T-helper 1 cell treated with Interleukin-12 subunit alpha and Interleukin-12 subunit beta and Interleukin-4 antibody, amounts not matched to agents 30 ng/mL and 1 ng/mL, for 36 hours (primary cell): ENCODE results near the gene NRSN2. TPM values are rescaled to one million over a fixed set of nuclear protein-coding genes. Genes with fewer than 3 reads are reported as not detected.
"Not testable (repeated sequence)": the region's sequence is repeated elsewhere in the genome, so short reads cannot be mapped to it uniquely, and the experiment has no call there.

ENCODE experiments used
- intact Hi-C: fragments of 100-400 bp; cut with micrococcal nuclease; formaldehyde crosslinking; loops from one replicate; pipeline ENCODE4 v1.15.1; 2024
- total RNA-seq: library from RNA; stranded (reverse); gene quantifications from 2 replicates; pipeline ENCODE4 v1.2.3, GENCODE V29; 2022

Gene NRSN2
- total RNA-seq, 1 donor from 2014 or later: 2.5 TPM

GRCh38 chr20:371755-372542, 25.0 kb downstream of the NRSN2 start:
- intact Hi-C loops: no loop called here

- intact Hi-C loops: not testable (repeated sequence)
These were observed 25.7 kb downstream of the NRSN2 start for GRCh38 chr20:372543-373082.

GRCh38 chr20:373171-373890, 26.4 kb downstream of the NRSN2 start:
- intact Hi-C loops: no loop called here

DNA sequence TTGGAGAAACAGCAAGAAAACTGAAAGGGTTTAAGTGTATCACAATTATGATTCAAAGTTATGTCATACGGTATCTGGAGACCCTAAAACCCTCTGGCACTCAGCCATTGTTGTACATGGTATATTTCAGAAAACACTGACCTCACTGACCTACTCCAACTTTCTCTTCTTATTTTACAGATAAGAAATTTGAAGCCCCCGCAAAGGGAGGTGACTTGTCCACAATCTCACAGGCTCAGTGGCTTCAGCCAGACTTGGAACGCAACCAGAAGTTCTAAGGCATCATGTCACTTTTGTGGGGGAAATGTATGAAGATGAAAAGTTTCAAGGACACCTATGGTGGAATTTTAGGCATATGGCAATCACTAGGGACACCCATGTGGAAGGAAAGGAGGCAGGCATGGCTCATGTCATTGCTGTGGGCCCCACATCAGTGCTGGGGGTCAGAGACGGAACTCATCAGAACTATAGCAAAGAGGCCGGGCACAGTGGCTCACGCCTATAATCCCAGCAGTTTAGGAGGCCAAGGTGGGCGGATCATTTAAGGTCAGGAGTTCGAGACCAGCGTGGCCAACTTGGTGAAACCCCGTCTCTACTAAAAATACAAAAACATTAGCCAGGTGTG, 28.5 kb downstream of the NRSN2 start:
- intact Hi-C loops: no loop called here

- intact Hi-C loops: no loop called here
These were observed 29.2 kb downstream of the NRSN2 start for GRCh38 chr20:376089-376488.

- intact Hi-C loops: no loop called here
These were observed 29.8 kb downstream of the NRSN2 start for GRCh38 chr20:376750-377149.

GRCh38 chr20:377578-377977, 30.7 kb downstream of the NRSN2 start:
- intact Hi-C loops: not testable (repeated sequence)

DNA sequence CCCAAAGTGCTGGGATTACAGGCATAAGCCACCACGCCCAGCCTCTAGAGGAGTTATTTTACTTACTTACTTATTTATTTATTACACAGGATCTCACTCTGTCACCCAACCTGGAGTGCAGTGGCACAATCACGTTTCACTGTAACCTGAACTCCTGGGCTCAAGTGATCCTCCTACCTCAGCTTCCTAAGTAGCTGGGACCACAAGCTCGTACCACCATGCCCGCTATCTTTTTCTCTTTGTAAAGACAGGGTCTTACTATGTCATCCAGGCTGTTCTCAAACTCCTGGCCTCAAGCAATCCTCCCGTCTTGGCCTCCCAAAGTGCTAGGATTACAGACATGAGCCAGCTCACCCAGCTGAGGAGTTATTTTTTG, 32.0 kb downstream of the NRSN2 start:
- intact Hi-C loops: no loop called here

GRCh38 chr20:380763-381580, 34.1 kb downstream of the NRSN2 start:
- intact Hi-C loops: loop anchor here (1.0 kb wide), 2 partner anchors 27 to 57 kb away; partner anchors contain the start of gene RBCK1

DNA sequence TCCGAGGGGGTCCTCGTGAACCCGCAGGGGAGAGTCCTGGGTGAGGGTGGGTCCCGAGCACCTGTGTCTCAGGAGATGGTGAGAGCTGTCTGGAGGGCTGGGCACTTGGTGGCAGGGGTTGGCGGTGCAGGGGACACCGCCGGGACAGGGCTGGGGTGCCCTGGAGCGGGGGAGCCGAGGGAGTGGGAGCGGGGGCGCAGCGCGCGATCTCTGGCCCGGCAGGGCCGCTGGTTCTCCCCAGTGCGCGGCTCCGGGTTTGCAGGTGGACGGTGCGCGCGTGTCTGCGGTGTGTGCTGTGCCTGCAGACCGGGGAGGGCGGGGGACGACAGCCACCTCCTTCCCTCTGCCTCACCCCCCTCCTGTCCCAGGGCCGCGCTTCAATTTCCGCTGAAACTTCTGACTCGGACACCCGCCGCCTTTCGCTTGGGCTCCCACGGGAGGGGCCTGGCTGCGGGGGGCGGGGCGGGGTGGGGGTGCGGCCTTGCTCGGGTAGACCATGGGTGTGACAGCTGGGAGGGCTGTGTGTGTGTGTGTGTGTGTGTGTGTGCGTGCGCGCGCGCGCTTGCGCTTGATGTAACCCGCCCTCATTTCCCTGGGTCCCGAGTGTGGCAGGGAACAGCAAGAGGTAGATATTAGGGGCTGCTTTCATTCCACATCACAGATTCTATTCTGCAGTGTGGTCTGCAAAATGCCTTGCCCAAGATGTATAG, 34.8 kb downstream of the NRSN2 start:
- intact Hi-C loops: loop anchor here (1.0 kb wide), 3 partner anchors 27 to 81 kb away; partner anchors contain the start of genes RBCK1 and TBC1D20

GRCh38 chr20:382291-383115, 35.6 kb downstream of the NRSN2 start:
- intact Hi-C loops: loop anchor here (1.0 kb wide), 2 partner anchors 28 to 80 kb away; partner anchors contain the start of gene TBC1D20

GRCh38 chr20:383889-384288, 37.0 kb downstream of the NRSN2 start:
- intact Hi-C loops: no loop called here

DNA sequence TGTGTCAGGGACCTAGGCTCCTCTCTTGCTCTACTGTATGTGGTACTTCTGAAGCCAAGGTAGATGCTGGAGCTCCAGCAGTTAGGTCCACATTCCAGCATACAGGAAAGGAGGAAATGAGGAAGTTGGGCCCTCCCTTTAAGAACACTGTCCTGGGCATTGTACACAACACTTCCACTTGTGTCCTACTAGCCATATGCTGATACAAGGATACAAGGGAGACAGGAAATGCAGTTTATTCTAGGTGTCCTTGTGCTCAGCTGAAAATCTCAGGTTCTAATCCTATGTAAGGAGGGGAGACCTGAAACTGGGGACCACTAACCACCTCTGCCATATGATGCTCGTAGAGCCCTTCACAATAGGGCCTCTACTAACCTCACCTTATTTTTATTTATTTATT, 37.8 kb downstream of the NRSN2 start:
- intact Hi-C loops: no loop called here

GRCh38 chr20:385448-385847, 38.5 kb downstream of the NRSN2 start:
- intact Hi-C loops: no loop called here

DNA sequence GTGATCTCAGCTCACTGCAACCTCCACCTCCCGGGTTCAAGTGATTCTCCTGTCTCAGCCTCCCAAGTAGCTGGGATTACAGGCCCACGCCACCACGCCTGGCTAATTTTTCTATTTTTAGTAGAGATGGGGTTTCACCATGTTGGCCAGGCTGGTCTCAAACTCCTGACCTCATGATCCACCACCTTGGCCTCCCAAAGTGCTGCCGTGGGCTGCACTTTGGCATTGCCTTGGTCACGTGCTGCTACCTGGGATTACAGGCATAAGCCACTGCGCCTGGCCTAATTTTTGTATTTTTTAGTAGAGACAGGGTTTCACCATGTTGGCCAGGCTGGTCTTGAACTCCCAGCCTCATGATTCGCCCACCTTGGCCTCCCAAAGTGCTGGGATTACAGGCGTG, 39.7 kb downstream of the NRSN2 start:
- intact Hi-C loops: not testable (repeated sequence)

- intact Hi-C loops: no loop called here
These were observed 40.6 kb downstream of the NRSN2 start for GRCh38 chr20:387520-387919.

- intact Hi-C loops: no loop called here
These were observed 41.4 kb downstream of the NRSN2 start for GRCh38 chr20:388034-388994.

- intact Hi-C loops: no loop called here
These were observed 42.3 kb downstream of the NRSN2 start for GRCh38 chr20:389220-389619.
